Osteoblast (primary cell): ENCODE results near the gene MYO1A. TPM values are rescaled to one million over a fixed set of nuclear protein-coding genes. Genes with fewer than 3 reads are reported as not detected.

Experiments used
- DNase-seq: peaks from one replicate; pipeline ENCODE4 v3.0.0; 2011; ENCODE audit warnings: low spot score, mixed read lengths; ENCODE audit not compliant: insufficient read length; ENCODE audit errors: missing footprints
- H2AFZ ChIP-seq: 2 replicates; pipeline ENCODE4 v1.6.0; 2011; ENCODE audit warnings: mild to moderate bottlenecking, low read length
- H3K27ac ChIP-seq: 2 replicates; pipeline ENCODE4 v1.5.1; 2011; ENCODE audit warnings: mild to moderate bottlenecking, low read depth, low read length, moderate library complexity
- H3K27me3 ChIP-seq: 2 replicates; pipeline ENCODE4 v1.6.0; 2012; ENCODE audit warnings: mild to moderate bottlenecking, control low read depth, inconsistent platforms, low read length, moderate library complexity; ENCODE audit not compliant: insufficient read depth
- H3K36me3 ChIP-seq: 2 replicates; pipeline ENCODE4 v1.5.1; 2011; ENCODE audit warnings: mild to moderate bottlenecking, low read length, control low read depth, moderate library complexity; ENCODE audit not compliant: insufficient read depth
- H3K4me1 ChIP-seq: 2 replicates; pipeline ENCODE4 v1.5.1; 2011; ENCODE audit warnings: mild to moderate bottlenecking, low read length, control low read depth, moderate library complexity; ENCODE audit not compliant: insufficient read depth
- H3K4me2 ChIP-seq: 2 replicates; pipeline ENCODE4 v1.6.0; 2011; ENCODE audit warnings: mild to moderate bottlenecking, low read length; ENCODE audit not compliant: insufficient read depth
- H3K4me3 ChIP-seq: fragments of 200-600 bp; sonication (generic); 3 replicates; pipeline ENCODE4 v1.5.1; 2012; ENCODE audit warnings: mild to moderate bottlenecking, low read length, inconsistent platforms; ENCODE audit not compliant: insufficient read depth
- H3K79me2 ChIP-seq: 2 replicates; pipeline ENCODE4 v1.6.0; 2012; ENCODE audit warnings: mild to moderate bottlenecking, low read length, control low read depth, inconsistent platforms; ENCODE audit not compliant: insufficient read depth
- H3K9me3 ChIP-seq: 2 replicates; pipeline ENCODE4 v1.5.1; 2011; ENCODE audit warnings: low read depth, low read length, control low read depth
- H4K20me1 ChIP-seq: 2 replicates; pipeline ENCODE4 v1.6.0; 2012; ENCODE audit warnings: mild to moderate bottlenecking, low read length, control low read depth; ENCODE audit not compliant: insufficient read depth
- CTCF ChIP-seq: IDR thresholded peaks from 2 replicates; pipeline ENCODE4 v1.5.1; 2011; ENCODE audit warnings: mild to moderate bottlenecking, low read depth, low read length, moderate library complexity; ENCODE audit errors: extremely low read depth
- total RNA-seq: library from RNA; depleted of rRNA; stranded (reverse); fragments of >200 nt; gene quantifications from 2 replicates; pipeline ENCODE4 v1.2.3, GENCODE V29; 2012

MYO1A gene
- under 0.01 TPM in 1 of 2 replicates, not detected in the other for total RNA-seq

- no peak within 1 kb of the TSS for H3K27ac ChIP-seq
- no peak within 1 kb of the TSS for H3K4me3 ChIP-seq
- no peak within 1 kb of the TSS for H2AFZ ChIP-seq
- peaks cover 7% of the 10 kb centered on the region for H3K27me3 ChIP-seq
- TF ChIP-seq CTCF, result no peak
- no peaks in the 10 kb centered on the region for H3K9me3 ChIP-seq
- no peaks in the 10 kb centered on the region for H3K79me2 ChIP-seq
- H3K4me1 ChIP-seq, result peaks cover 10% of the 10 kb centered on the region
- H3K36me3 ChIP-seq, result no peaks in the 10 kb centered on the region
- no peak for DNase-seq
- no peaks in the 10 kb centered on the region for H4K20me1 ChIP-seq
- H3K4me2 ChIP-seq, result no peak within 1 kb of the TSS
Observed at GRCh38 chr12:57049890-57050289, at the start of gene MYO1A. Gene MYO1A, minus strand, starts transcription at chr12:57050129. Its CDS starts 1,806 bp downstream, at chr12:57048323.

GRCh38 chr12:57099047-57099714 lies 49.3 kb upstream of the MYO1A start:
- no peaks in the 10 kb centered on the region for H3K79me2 ChIP-seq
- H3K27ac ChIP-seq, result peak overlapping the region; percentile 10
- H3K27me3 ChIP-seq, result no peaks in the 10 kb centered on the region
- no peak for TF ChIP-seq CTCF
- DNase-seq, result peak; percentile 70
- peaks cover 69% of the 10 kb centered on the region for H3K36me3 ChIP-seq
- H3K4me1 ChIP-seq, result peaks cover 25% of the 10 kb centered on the region
- no peaks in the 10 kb centered on the region for H3K9me3 ChIP-seq
- no peak overlapping the region for H3K4me2 ChIP-seq
- H3K4me3 ChIP-seq, result no peak overlapping the region
- H2AFZ ChIP-seq, result no peak overlapping the region
- peaks cover 9% of the 10 kb centered on the region for H4K20me1 ChIP-seq

GRCh38 chr12:57098546-57098945 lies 48.6 kb upstream of the MYO1A start:
- Histone ChIP-seq H3K36me3 (peaks cover 66% of the 10 kb centered on the region), H3K4me2 (no peak overlapping the region), H3K79me2 (peaks cover 3% of the 10 kb centered on the region), H3K27ac (peak overlapping the region; percentile 10), H3K27me3 (no peaks in the 10 kb centered on the region), H3K9me3 (no peaks in the 10 kb centered on the region), H3K4me1 (peaks cover 30% of the 10 kb centered on the region), H2AFZ (no peak overlapping the region), H4K20me1 (peaks cover 12% of the 10 kb centered on the region), H3K4me3 (no peak overlapping the region)
- TF ChIP-seq CTCF, result no peak
- DNase-seq, result peak; percentile 15

- TF ChIP-seq CTCF, result no peak
- no peak overlapping the region for H2AFZ ChIP-seq
- peaks cover 19% of the 10 kb centered on the region for H4K20me1 ChIP-seq
- H3K27me3 ChIP-seq, result no peaks in the 10 kb centered on the region
- H3K79me2 ChIP-seq, result peaks cover 12% of the 10 kb centered on the region
- peak; percentile 50 for DNase-seq
- H3K4me1 ChIP-seq, result peaks cover 39% of the 10 kb centered on the region
- no peak overlapping the region for H3K4me2 ChIP-seq
- peaks cover 72% of the 10 kb centered on the region for H3K36me3 ChIP-seq
- no peaks in the 10 kb centered on the region for H3K9me3 ChIP-seq
- peak overlapping the region; percentile 48 for H3K27ac ChIP-seq
- no peak overlapping the region for H3K4me3 ChIP-seq
Observed at GRCh38 chr12:57097554-57097835, 47.6 kb upstream of the MYO1A start.
